ENCODE results near the gene CRYZL1.

CRYZL1 gene

GRCh38 chr21:33566514-33566913 is 75.0 kb downstream of the CRYZL1 start:
- DNase-seq, result no peak

- DNase-seq, result no peak
Measured at GRCh38 chr21:33562389-33562788, 79.2 kb downstream of the CRYZL1 start.

- DNase-seq, result no peak
Measured at GRCh38 chr21:33561373-33561772, 80.2 kb downstream of the CRYZL1 start.

- DNase-seq, result no peak
Measured at GRCh38 chr21:33560965-33561364, 80.6 kb downstream of the CRYZL1 start.

- DNase-seq, result no peak
Measured at GRCh38 chr21:33559813-33560212, 81.7 kb downstream of the CRYZL1 start.

- DNase-seq, result no peak
Measured at GRCh38 chr21:33558777-33559421, 82.6 kb downstream of the CRYZL1 start.

GRCh38 chr21:33557447-33557846 is 84.1 kb downstream of the CRYZL1 start:
- no peak for DNase-seq

GRCh38 chr21:33554982-33555344 is 86.6 kb downstream of the CRYZL1 start:
- DNase-seq, result no peak

- no peak for DNase-seq
Measured at GRCh38 chr21:33554236-33554981, 87.1 kb downstream of the CRYZL1 start.

GRCh38 chr21:33552999-33553598 is 88.4 kb downstream of the CRYZL1 start:
- DNase-seq, result no peak

- no peak for DNase-seq
Measured at GRCh38 chr21:33552093-33552998, 89.2 kb downstream of the CRYZL1 start.

GRCh38 chr21:33551664-33552063 is 89.9 kb downstream of the CRYZL1 start:
- no peak for DNase-seq

GRCh38 chr21:33550772-33551660 is 90.5 kb downstream of the CRYZL1 start:
- no peak for DNase-seq

GRCh38 chr21:33549848-33550771 is 91.4 kb downstream of the CRYZL1 start:
- DNase-seq, result no peak

GRCh38 chr21:33546086-33546485 is 95.5 kb downstream of the CRYZL1 start:
- peak in 1 of 58 donors; percentile 7 for DNase-seq

- no peak for DNase-seq
Measured at GRCh38 chr21:33544451-33545195, 96.9 kb downstream of the CRYZL1 start.

- peak in 2 of 58 donors; percentile 26 to 27 for DNase-seq
Measured at GRCh38 chr21:33543505-33544129, 97.9 kb downstream of the CRYZL1 start.

Data from anterior cingulate cortex (tissue), 58 donors.